Aorta (tissue), 5 donors: ENCODE results near the gene IGF1R. TPM values are rescaled to one million over a fixed set of nuclear protein-coding genes. Genes with fewer than 3 reads are reported as not detected.

ENCODE experiments used
- ATAC-seq: fragments of 200-7000 bp; cut with Tn5 transposase; one replicate; pipeline ENCODE4 v1.9.1; 2022; ENCODE audit warnings: moderate library complexity; ENCODE audit not compliant: low FRiP score
- DNase-seq, 2 donors: peaks; one replicate each; pipeline ENCODE4 v3.0.0-alpha.2; 2020
- H3K27ac ChIP-seq, 2 donors: one replicate each; pipeline ENCODE4 v1.5.1; 2013; ENCODE audit warnings: low read length in 2 of 2, mild to moderate bottlenecking in 2 of 2, moderate library complexity in 2 of 2, control low read depth in 1 of 2, inconsistent platforms in 1 of 2, low read depth in 1 of 2
- H3K27me3 ChIP-seq, 2 donors: one replicate each; pipeline ENCODE4 v1.6.1; 2013; ENCODE audit warnings: control low read depth in 1 of 2, low read length in 1 of 2, mild to moderate bottlenecking in 1 of 2, moderate library complexity in 1 of 2; ENCODE audit not compliant: insufficient read depth in 2 of 2, control insufficient read depth in 1 of 2
- H3K36me3 ChIP-seq, 2 donors: one replicate each; pipeline ENCODE4 v1.6.1; 2013; ENCODE audit warnings: control low read depth in 1 of 2, low read length in 1 of 2, mild to moderate bottlenecking in 1 of 2; ENCODE audit not compliant: insufficient read depth in 2 of 2, control insufficient read depth in 1 of 2
- H3K4me1 ChIP-seq, 2 donors: one replicate each; pipeline ENCODE4 v1.6.1; 2013; ENCODE audit warnings: low read length in 2 of 2, control low read depth in 1 of 2, mild to moderate bottlenecking in 1 of 2, moderate library complexity in 1 of 2; ENCODE audit not compliant: insufficient read depth in 2 of 2, control insufficient read depth in 1 of 2
- H3K4me3 ChIP-seq, 2 donors: one replicate each; pipeline ENCODE4 v1.5.1; 2013; ENCODE audit warnings: low read length in 2 of 2, control low read depth in 1 of 2, mild to moderate bottlenecking in 1 of 2
- H3K9me3 ChIP-seq: one replicate; pipeline ENCODE4 v1.6.1; 2013; ENCODE audit warnings: mild to moderate bottlenecking, low read length; ENCODE audit not compliant: control insufficient read depth
- WGBS, 2 donors: extraction: QIAGEN DNeasy Blood & Tissue Kit; methylation state at CpG; one replicate each; pipeline ENCODE4 v1.1.7; 2013; 5-methylcytosine and 5-hydroxymethylcytosine counted together
- intact Hi-C, 2 donors: fragments of 100-400 bp; cut with DNase I; formaldehyde crosslinking; loops; one replicate each; pipeline versions ENCODE4 v1.14.2 to v1.15.0; 2022
- polyA plus RNA-seq, 2 donors: library from polyadenylated mRNA; stranded (reverse); fragments of 200-250 nt; gene quantifications; one replicate each; pipeline ENCODE4 v1.2.3, GENCODE V29; 2013
- total RNA-seq, 2 donors: library from RNA; stranded (reverse); fragmentation: NEBNext Ultra II Directional; extraction: Animal tissue kit (Norgen Biotek cat#: 25700); gene quantifications; one replicate each; pipeline ENCODE4 v1.2.1, GENCODE V29; 2021
- donor health status: healthy with polysubstance abuse.
- donor health status: Bipolar disorder and iron deficiency.
- donor health status: DM: no; HTN: no; CAD: no.
- donor health status: DM: no; HTN: no; CAD: no.
- donor health status: DM: yes; HTN: yes; CAD: no.

The IGF1R gene
- total and polyA plus RNA-seq, 4 donors = 7.5 to 137 (median 50.7) TPM

GRCh38 chr15:98769867-98770266 lies 121.5 kb downstream of the IGF1R start:
- Histone ChIP-seq H3K27me3 (no peaks in the 10 kb centered on the region), H3K36me3 (no peaks in the 10 kb centered on the region), H3K9me3 (no peaks in the 10 kb centered on the region), H3K4me3 (no peak overlapping the region), H3K27ac (no peak overlapping the region), H3K4me1 (peaks cover 0 to 6% of the 10 kb centered on the region in 2 donors)
- DNase-seq = no peak
- intact Hi-C loops = loop anchor here in 1 of 2 donors (10.0 kb wide), 1 partner anchor 285 kb away; no protein-coding TSS in a partner anchor
- WGBS, 2 donors = 79 to 83% methylated on average over 6 of the region's 6 CpGs
- no peak for ATAC-seq

- Histone ChIP-seq H3K27ac (no peak overlapping the region), H3K4me1 (peaks cover 0 to 6% of the 10 kb centered on the region in 2 donors), H3K9me3 (no peaks in the 10 kb centered on the region), H3K36me3 (no peaks in the 10 kb centered on the region), H3K4me3 (no peak overlapping the region), H3K27me3 (no peaks in the 10 kb centered on the region)
- intact Hi-C loops = loop anchor here in 1 of 2 donors (10.0 kb wide), 1 partner anchor 284 kb away; no protein-coding TSS in a partner anchor
- ATAC-seq = no peak
- WGBS, 2 donors = 58 to 59% methylated on average over 3 of the region's 3 CpGs
- DNase-seq = no peak
Observed at GRCh38 chr15:98770984-98771383, 122.6 kb downstream of the IGF1R start.

GRCh38 chr15:98771541-98771940 lies 123.2 kb downstream of the IGF1R start:
- Histone ChIP-seq H3K27me3 (no peaks in the 10 kb centered on the region), H3K4me1 (peaks cover 0 to 6% of the 10 kb centered on the region in 2 donors), H3K9me3 (no peaks in the 10 kb centered on the region), H3K4me3 (no peak overlapping the region), H3K36me3 (no peaks in the 10 kb centered on the region), H3K27ac (no peak overlapping the region)
- 56 to 61% methylated on average over 4 of the region's 4 CpGs for WGBS, 2 donors
- intact Hi-C loops = loop anchor here in 1 of 2 donors (10.0 kb wide), 1 partner anchor 283 kb away; no protein-coding TSS in a partner anchor
- ATAC-seq (no peak), DNase-seq (no peak)

- Histone ChIP-seq H3K9me3 (no peaks in the 10 kb centered on the region), H3K27ac (no peak overlapping the region), H3K36me3 (no peaks in the 10 kb centered on the region), H3K4me3 (no peak overlapping the region), H3K27me3 (no peaks in the 10 kb centered on the region), H3K4me1 (peaks cover 0 to 2% of the 10 kb centered on the region in 2 donors)
- DNase-seq (no peak), ATAC-seq (no peak)
- WGBS, 2 donors = 71 to 88% methylated on average over 3 of the region's 3 CpGs
- intact Hi-C loops = loop anchor here in 1 of 2 donors (10.0 kb wide), 1 partner anchor 282 kb away; no protein-coding TSS in a partner anchor
Observed at GRCh38 chr15:98772895-98773294, 124.6 kb downstream of the IGF1R start.

- H3K36me3 ChIP-seq = no peaks in the 10 kb centered on the region
- intact Hi-C loops = loop anchor here in 1 of 2 donors (10.0 kb wide), 1 partner anchor 281 kb away; no protein-coding TSS in a partner anchor
- DNase-seq (no peak), ATAC-seq (no peak)
- no peaks in the 10 kb centered on the region for H3K27me3 ChIP-seq
- no peak overlapping the region for H3K4me3 ChIP-seq
- H3K27ac ChIP-seq = no peak overlapping the region
- peaks cover 2 to 3% of the 10 kb centered on the region in 2 donors for H3K4me1 ChIP-seq
- 77 to 84% methylated on average over 6 of the region's 6 CpGs for WGBS, 2 donors
- no peaks in the 10 kb centered on the region for H3K9me3 ChIP-seq
Observed at GRCh38 chr15:98773616-98774015, 125.3 kb downstream of the IGF1R start.

GRCh38 chr15:98774756-98775497 lies 126.6 kb downstream of the IGF1R start:
- ATAC-seq (no peak), DNase-seq (no peak)
- Histone ChIP-seq H3K27me3 (no peaks in the 10 kb centered on the region), H3K36me3 (no peaks in the 10 kb centered on the region), H3K9me3 (no peaks in the 10 kb centered on the region), H3K4me1 (peaks cover 2 to 5% of the 10 kb centered on the region in 2 donors), H3K27ac (no peak overlapping the region), H3K4me3 (no peak overlapping the region)
- intact Hi-C loops = loop anchor here (5.0 to 10.0 kb wide), 3 partner anchors 118 to 280 kb away; no protein-coding TSS in a partner anchor
- WGBS, 2 donors = 83 to 85% methylated on average over 10 of the region's 10 CpGs

- Histone ChIP-seq H3K4me1 (peaks cover 2 to 5% of the 10 kb centered on the region in 2 donors), H3K36me3 (no peaks in the 10 kb centered on the region), H3K9me3 (no peaks in the 10 kb centered on the region), H3K4me3 (no peak overlapping the region), H3K27ac (no peak overlapping the region), H3K27me3 (no peaks in the 10 kb centered on the region)
- ATAC-seq (no peak), DNase-seq (no peak)
- intact Hi-C loops = loop anchor here (5.0 to 10.0 kb wide), 3 partner anchors 118 to 279 kb away; no protein-coding TSS in a partner anchor
- 87 to 94% methylated on average over 7 of the region's 7 CpGs for WGBS, 2 donors
Observed at GRCh38 chr15:98775498-98776230, 127.3 kb downstream of the IGF1R start.

GRCh38 chr15:98776607-98777281 lies 128.4 kb downstream of the IGF1R start:
- Histone ChIP-seq H3K4me1 (peaks cover 0 to 5% of the 10 kb centered on the region in 2 donors), H3K27ac (peak overlapping the region in 1 of 2 donors; percentile 39), H3K9me3 (no peaks in the 10 kb centered on the region), H3K4me3 (no peak overlapping the region), H3K36me3 (no peaks in the 10 kb centered on the region), H3K27me3 (no peaks in the 10 kb centered on the region)
- 28 to 31% methylated on average over 16 of the region's 16 CpGs for WGBS, 2 donors
- intact Hi-C loops = loop anchor here (5.0 to 10.0 kb wide), 3 partner anchors 119 to 278 kb away; no protein-coding TSS in a partner anchor
- DNase-seq (peak in 1 of 2 donors; percentile 57), ATAC-seq (peak; percentile 27)
